ENCODE measurements around the gene CYSTM1.

CYSTM1 gene

GRCh38 chr5:140220032-140220697 lies 45.2 kb downstream of the CYSTM1 start:
- CTCF ChIA-PET = interaction anchor here (0.6 to 2.7 kb wide), 8 partner anchors 14 to 146 kb away, joined by 3 to 15 read pairs (median 4); partner anchors contain the start of gene HBEGF
- DNase-seq (ENCODE audit: low read depth, low spot score) = no peak

DNA sequence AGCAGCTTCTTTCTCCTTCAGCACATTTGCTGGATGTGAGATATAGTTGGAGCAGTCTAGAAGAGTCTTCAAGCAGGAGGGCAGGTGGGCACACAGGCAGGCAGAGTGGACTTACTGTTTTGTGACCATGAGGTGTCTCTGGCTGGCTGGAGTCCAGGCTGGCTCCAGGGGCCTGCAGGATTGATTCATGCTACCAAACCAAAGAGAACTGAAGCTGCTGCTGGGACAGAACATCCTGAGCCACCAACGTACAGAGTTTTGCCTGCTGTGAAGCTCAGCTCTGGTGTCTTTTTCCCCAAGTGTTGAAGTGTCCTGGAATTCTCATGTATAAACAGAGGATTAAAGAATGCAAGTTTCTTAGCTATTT lies 45.7 kb downstream of the CYSTM1 start:
- TF ChIP-seq CTCF (IDR thresholded peaks at IDR 0.05; ENCODE audit: insufficient read depth, low read length, missing control alignments) = no peak
- CTCF ChIA-PET = interaction anchor here (0.6 to 2.7 kb wide), 8 partner anchors 13 to 147 kb away, joined by 3 to 15 read pairs (median 4); partner anchors contain the start of gene HBEGF
- POLR2A ChIA-PET = interaction anchor here (0.6 kb wide), 1 partner anchor 24 kb away, joined by 5 read pairs; no protein-coding TSS in a partner anchor
- DNase-seq (ENCODE audit: low read depth, low spot score) = no peak
- no peak overlapping the region for H3K4me3 ChIP-seq (ENCODE audit: low read depth, low read length)

More at GRCh38 chr5:140220032-140220697, 45.2 kb downstream of the CYSTM1 start:
- no peak for TF ChIP-seq CTCF (IDR thresholded peaks at IDR 0.05; ENCODE audit: insufficient read depth, low read length, missing control alignments)
- POLR2A ChIA-PET = interaction anchor here (0.6 kb wide), 1 partner anchor 24 kb away, joined by 5 read pairs; no protein-coding TSS in a partner anchor
- H3K4me3 ChIP-seq (ENCODE audit: low read depth, low read length) = no peak overlapping the region

- POLR2A ChIA-PET = interaction anchor here (1.2 kb wide), 1 partner anchor 125 kb away, joined by 4 read pairs; the partner anchor contains the start of gene HBEGF
- peak; percentile 58 for DNase-seq (ENCODE audit: low read depth, low spot score)
- CTCF ChIA-PET = interaction anchor here (0.8 to 2.7 kb wide), 6 partner anchors 10 to 137 kb away, joined by 3 to 15 read pairs (median 4); partner anchors contain the start of gene HBEGF
- H3K4me3 ChIP-seq (ENCODE audit: low read depth, low read length) = no peak overlapping the region
- TF ChIP-seq CTCF (IDR thresholded peaks at IDR 0.05; ENCODE audit: insufficient read depth, low read length, missing control alignments) = no peak
These were observed 46.8 kb downstream of the CYSTM1 start for GRCh38 chr5:140221697-140222223.

DNA sequence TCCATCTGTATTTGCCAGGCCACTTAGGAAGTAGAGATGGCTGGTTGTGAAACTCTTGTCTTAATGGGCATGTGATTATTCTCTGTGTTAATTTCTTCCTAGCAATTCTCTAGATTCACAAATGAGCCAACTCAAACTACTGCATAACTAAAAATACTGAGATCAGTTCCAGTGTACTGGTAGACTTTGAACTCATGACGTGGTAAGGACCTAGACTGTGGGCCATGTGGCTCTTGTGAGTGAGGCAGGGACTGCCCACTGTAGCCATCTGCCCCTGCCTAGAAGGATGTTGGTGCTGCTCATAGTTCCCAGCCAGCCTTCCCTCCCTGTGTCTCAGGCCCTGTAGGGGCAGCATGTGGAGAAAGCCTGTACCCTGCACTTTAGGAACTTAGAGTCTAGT lies 47.4 kb downstream of the CYSTM1 start:
- POLR2A ChIA-PET = interaction anchor here (1.2 kb wide), 1 partner anchor 124 kb away, joined by 4 read pairs; the partner anchor contains the start of gene HBEGF
- CTCF ChIA-PET = interaction anchor here (2.4 to 2.7 kb wide), 2 partner anchors 22 to 130 kb away, joined by 7 to 15 read pairs; no protein-coding TSS in a partner anchor
- TF ChIP-seq CTCF (IDR thresholded peaks at IDR 0.05; ENCODE audit: insufficient read depth, low read length, missing control alignments) = no peak
- no peak overlapping the region for H3K4me3 ChIP-seq (ENCODE audit: low read depth, low read length)
- DNase-seq (ENCODE audit: low read depth, low spot score) = no peak

DNA sequence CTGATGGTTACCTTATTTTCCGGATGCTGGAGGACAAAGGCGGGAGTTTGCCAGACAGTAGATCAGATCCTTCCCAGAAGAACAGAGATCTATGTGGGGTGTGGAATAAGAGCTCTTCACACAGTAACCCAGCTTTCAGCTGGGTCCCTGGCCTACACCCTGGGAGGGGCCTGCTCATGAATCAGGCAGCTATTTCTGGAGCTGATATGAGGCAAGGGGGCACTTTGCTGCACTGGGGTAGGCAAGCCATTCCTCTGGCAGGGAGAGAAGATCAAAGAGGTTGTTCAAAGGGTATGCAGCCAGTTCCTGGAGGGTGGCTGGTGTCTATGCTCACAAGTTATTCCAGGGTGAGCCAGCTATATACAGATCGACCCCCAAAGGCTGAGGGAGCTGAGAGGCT lies 48.6 kb downstream of the CYSTM1 start:
- no peak overlapping the region for H3K4me3 ChIP-seq (ENCODE audit: low read depth, low read length)
- ChIA-PET CTCF (interaction anchor here (0.7 to 11.8 kb wide), 5 partner anchors 7 to 140 kb away, joined by 3 to 137 read pairs (median 5); no protein-coding TSS in a partner anchor), POLR2A (interaction anchor here (1.5 kb wide), 2 partner anchors 100 to 123 kb away, joined by 3 to 4 read pairs; partner anchors contain the start of gene HBEGF)
- no peak for DNase-seq (ENCODE audit: low read depth, low spot score)
- no peak for TF ChIP-seq CTCF (IDR thresholded peaks at IDR 0.05; ENCODE audit: insufficient read depth, low read length, missing control alignments)

- no peak for DNase-seq (ENCODE audit: low read depth, low spot score)
- no peak overlapping the region for H3K4me3 ChIP-seq (ENCODE audit: low read depth, low read length)
- ChIA-PET POLR2A (interaction anchor here (1.5 kb wide), 2 partner anchors 98 to 122 kb away, joined by 3 to 4 read pairs; partner anchors contain the start of gene HBEGF), CTCF (interaction anchor here (1.2 to 11.8 kb wide), 3 partner anchors 8 to 127 kb away, joined by 3 to 137 read pairs (median 9); no protein-coding TSS in a partner anchor)
- TF ChIP-seq CTCF (IDR thresholded peaks at IDR 0.05; ENCODE audit: insufficient read depth, low read length, missing control alignments) = no peak
These were observed 49.7 kb downstream of the CYSTM1 start for GRCh38 chr5:140224658-140225057.
